Colon (tissue), 2 donors: ENCODE measurements around the gene SCIMP.
A peak's percentile ranks its signal among the peaks of the same experiment; 100 is the strongest.
"Not testable (repeated sequence)": the region's sequence is repeated elsewhere in the genome, so short reads cannot be mapped to it uniquely, and the experiment has no call there.

Experiments used
- FAIRE-seq: peaks from 2 replicates; lab custom pipeline; 2012; peaks lifted over from hg19 to GRCh38; lab: Jason Lieb, UNC
- donor health status: control.
- donor health status: control.

Gene SCIMP

GRCh38 chr17:5184288-5184687 lies 50.4 kb downstream of the SCIMP start:
- no peak for FAIRE-seq

GRCh38 chr17:5183410-5183793 lies 51.3 kb downstream of the SCIMP start:
- FAIRE-seq, result no peak

- no peak for FAIRE-seq
These were observed 51.9 kb downstream of the SCIMP start for GRCh38 chr17:5182597-5183409.

GRCh38 chr17:5181509-5182305 lies 53.0 kb downstream of the SCIMP start:
- no peak for FAIRE-seq

GRCh38 chr17:5179003-5179402 lies 55.7 kb downstream of the SCIMP start:
- no peak for FAIRE-seq

GRCh38 chr17:5175027-5175426 lies 59.6 kb downstream of the SCIMP start:
- FAIRE-seq, result not testable (repeated sequence)

- FAIRE-seq, result peak; percentile 90
These were observed 68.7 kb downstream of the SCIMP start for GRCh38 chr17:5165791-5166564.

GRCh38 chr17:5164436-5164835 lies 70.2 kb downstream of the SCIMP start:
- FAIRE-seq, result no peak

- FAIRE-seq, result not testable (repeated sequence)
These were observed 72.9 kb downstream of the SCIMP start for GRCh38 chr17:5161793-5162192.

GRCh38 chr17:5160702-5161101 lies 74.0 kb downstream of the SCIMP start:
- FAIRE-seq, result not testable (repeated sequence)
